Mucosa of descending colon (tissue), 3 donors: ENCODE measurements around the gene CARNS1. TPM values are rescaled to one million over a fixed set of nuclear protein-coding genes. Genes with fewer than 3 reads are reported as not detected.
"Not testable (repeated sequence)": the region's sequence is repeated elsewhere in the genome, so short reads cannot be mapped to it uniquely, and the experiment has no call there.

ENCODE experiments used
- ATAC-seq: fragments of 200-7000 bp; cut with Tn5 transposase; one replicate; pipeline ENCODE4 v1.9.1; 2020; ENCODE audit warnings: mild to moderate bottlenecking, moderate library complexity
- DNase-seq, 3 donors: peaks; one replicate each; pipeline ENCODE4 v3.0.0-alpha.2; 2020
- H3K36me3 ChIP-seq: fragments of 200-600 bp; one replicate; pipeline ENCODE4 v1.8.0; 2021; ENCODE audit warnings: low read depth, mild to moderate bottlenecking
- H3K4me1 ChIP-seq: fragments of 200-600 bp; one replicate; pipeline ENCODE4 v1.8.0; 2021; ENCODE audit warnings: low read depth, mild to moderate bottlenecking
- H3K4me3 ChIP-seq: fragments of 200-600 bp; one replicate; pipeline ENCODE4 v1.8.0; 2021; ENCODE audit warnings: mild to moderate bottlenecking
- H3K9me3 ChIP-seq: fragments of 200-600 bp; one replicate; pipeline ENCODE4 v1.8.0; 2021; ENCODE audit warnings: mild to moderate bottlenecking
- intact Hi-C, 2 donors: fragments of 100-400 bp; cut with DNase I in 1 of 2; cut with micrococcal nuclease in 1 of 2; formaldehyde crosslinking; loops; one replicate each; pipeline versions ENCODE4 v1.11.0 to v1.11.1; 2022; cut with DNase I, micrococcal nuclease
- total RNA-seq, 3 donors: library from RNA; stranded (reverse); fragmentation: NEBNext Ultra II Directional in 2 of 3; extraction: Animal tissue kit (Norgen Biotek cat#: 25700) in 2 of 3; gene quantifications; one replicate each; pipeline versions ENCODE4 v1.2.1 to v1.2.4, GENCODE V29; 2021 to 2023
- TF ChIP-seq, protein P1 (sequence below): fragments of 200-600 bp; IDR thresholded peaks from one replicate; pipeline ENCODE4 v1.8.0; 2022; ENCODE audit warnings: antibody characterized with exemption, mild to moderate bottlenecking
- donor health status: DM: no; HTN: no; CAD: no; lungs with moderate emphysema.
- donor health status: DM: no; HTN: no; CAD: no.
- donor health status: DM: no; HTN: yes; CAD: no.

The CARNS1 gene
- total RNA-seq, 3 donors from 2014 or later, result 0.26 to 0.89 (median 0.70) TPM

DNA sequence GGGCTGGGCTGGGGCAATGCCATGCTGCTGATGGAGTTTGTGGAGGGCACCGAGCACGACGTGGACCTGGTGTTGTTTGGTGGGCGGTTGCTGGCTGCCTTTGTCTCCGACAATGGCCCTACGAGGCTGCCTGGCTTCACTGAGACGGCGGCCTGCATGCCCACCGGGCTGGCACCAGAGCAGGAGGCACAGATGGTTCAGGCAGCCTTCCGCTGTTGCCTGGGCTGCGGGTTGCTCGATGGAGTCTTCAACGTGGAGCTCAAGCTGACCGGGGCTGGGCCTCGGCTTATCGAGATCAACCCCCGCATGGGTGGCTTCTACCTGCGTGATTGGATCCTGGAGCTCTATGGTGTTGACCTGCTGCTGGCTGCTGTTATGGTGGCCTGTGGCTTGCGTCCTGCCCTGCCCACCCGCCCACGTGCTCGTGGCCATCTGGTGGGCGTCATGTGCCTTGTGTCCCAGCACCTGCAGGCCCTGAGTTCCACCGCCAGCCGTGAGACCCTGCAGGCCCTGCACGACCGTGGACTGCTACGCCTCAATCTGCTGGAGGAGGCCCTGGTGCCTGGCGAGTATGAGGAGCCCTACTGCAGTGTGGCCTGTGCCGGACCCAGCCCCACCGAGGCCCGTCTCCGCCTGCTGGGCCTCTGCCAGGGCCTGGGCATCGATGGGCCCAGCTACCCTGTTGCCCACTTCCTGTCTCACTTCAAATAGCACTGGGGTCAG is 8.6 kb downstream of the CARNS1 start:
- H3K4me1 ChIP-seq, result peaks cover 21% of the 10 kb centered on the region
- H3K36me3 ChIP-seq, result peaks cover 3% of the 10 kb centered on the region
- no peak for DNase-seq
- intact Hi-C loops, result no loop called here
- ATAC-seq, result no peak
- TF ChIP-seq, protein P1, sequence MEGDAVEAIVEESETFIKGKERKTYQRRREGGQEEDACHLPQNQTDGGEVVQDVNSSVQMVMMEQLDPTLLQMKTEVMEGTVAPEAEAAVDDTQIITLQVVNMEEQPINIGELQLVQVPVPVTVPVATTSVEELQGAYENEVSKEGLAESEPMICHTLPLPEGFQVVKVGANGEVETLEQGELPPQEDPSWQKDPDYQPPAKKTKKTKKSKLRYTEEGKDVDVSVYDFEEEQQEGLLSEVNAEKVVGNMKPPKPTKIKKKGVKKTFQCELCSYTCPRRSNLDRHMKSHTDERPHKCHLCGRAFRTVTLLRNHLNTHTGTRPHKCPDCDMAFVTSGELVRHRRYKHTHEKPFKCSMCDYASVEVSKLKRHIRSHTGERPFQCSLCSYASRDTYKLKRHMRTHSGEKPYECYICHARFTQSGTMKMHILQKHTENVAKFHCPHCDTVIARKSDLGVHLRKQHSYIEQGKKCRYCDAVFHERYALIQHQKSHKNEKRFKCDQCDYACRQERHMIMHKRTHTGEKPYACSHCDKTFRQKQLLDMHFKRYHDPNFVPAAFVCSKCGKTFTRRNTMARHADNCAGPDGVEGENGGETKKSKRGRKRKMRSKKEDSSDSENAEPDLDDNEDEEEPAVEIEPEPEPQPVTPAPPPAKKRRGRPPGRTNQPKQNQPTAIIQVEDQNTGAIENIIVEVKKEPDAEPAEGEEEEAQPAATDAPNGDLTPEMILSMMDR, result no peak
- no peaks in the 10 kb centered on the region for H3K9me3 ChIP-seq
- no peak overlapping the region for H3K4me3 ChIP-seq

DNA sequence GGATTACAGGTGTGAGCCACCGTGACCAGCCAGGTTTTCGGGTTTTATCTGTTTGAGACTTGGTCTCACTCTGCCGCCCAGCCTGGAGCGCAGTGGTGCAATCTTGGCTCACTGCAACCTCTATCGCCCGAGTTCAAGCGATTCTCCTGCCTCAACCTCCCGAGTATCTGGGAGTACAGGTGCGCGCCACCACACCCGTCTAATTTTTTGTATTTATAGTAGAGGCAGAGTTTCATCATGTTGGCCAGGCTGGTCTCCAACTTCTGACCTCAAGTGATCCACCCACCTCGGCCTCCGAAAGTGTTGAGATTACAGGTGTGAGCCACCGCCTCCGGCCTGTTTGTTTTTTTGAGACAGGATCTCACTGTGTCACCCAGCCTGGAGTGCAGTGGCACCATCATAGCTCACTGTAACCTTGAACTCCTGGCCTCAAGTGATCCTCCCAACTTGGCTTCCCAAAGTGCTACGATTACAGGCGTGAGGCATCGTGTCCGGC is 11.9 kb downstream of the CARNS1 start:
- intact Hi-C loops, H3K9me3 ChIP-seq, H3K4me3 ChIP-seq, H3K36me3 ChIP-seq: not testable (repeated sequence)
- peak in 1 of 3 donors; percentile 36 for DNase-seq
- ATAC-seq, result peak; percentile 10
- peaks cover 16% of the 10 kb centered on the region for H3K4me1 ChIP-seq

DNA sequence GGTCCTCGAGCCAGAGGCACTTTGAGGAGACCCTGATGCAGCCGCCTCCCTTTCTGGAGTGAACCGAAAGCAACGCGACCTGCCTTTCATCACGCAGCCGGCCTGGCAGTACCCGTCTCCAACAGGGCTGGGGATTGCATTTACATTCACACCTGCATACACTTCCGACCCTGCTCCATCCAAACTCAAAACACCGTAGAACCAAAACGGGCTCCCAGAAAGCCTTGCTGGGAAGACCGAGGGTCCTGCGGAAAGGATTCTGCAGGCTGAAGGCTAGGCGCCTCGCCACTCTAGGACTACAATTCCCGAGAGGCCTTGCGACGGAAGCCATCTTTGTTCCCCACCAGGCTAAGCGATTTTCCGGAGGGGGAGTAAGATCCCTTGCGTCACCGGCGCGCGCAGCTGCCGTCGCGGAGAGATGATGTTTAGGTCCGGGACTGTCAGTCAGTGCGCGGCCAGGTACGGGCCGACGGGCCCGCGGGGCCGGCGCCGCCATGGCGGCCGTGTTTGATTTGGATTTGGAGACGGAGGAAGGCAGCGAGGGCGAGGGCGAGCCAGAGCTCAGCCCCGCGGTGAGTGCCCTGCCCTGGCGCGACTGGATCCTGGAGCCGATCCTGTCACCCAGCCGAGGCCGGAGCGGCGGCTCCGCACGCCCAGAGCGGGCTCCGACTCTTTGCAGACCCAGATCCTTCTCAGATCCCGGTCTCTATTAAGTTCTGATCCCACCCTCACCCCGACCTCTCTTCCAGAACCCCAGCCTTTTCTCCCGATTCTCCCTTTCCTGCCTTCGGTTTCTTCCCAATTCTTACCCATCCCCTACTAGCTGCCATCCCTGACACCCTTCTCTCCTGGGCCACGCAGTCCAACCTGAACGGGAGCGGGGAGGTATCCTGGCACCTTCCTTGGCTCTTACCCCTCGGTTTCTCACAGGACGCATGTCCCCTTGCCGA is 12.8 kb downstream of the CARNS1 start, which contains the start of gene RPS6KB2:
Gene RPS6KB2, plus strand, starts transcription at position 443 of the 950 bp plus-strand sequence. Its CDS starts 52 bp downstream, at position 495.
- Histone ChIP-seq H3K9me3 (no peaks in the 10 kb centered on the region), H3K36me3 (no peaks in the 10 kb centered on the region), H3K4me1 (peaks cover 16% of the 10 kb centered on the region), H3K4me3 (peak within 1 kb of the TSS; percentile 84)
- DNase-seq, result peak; percentile 99 to 100 (median 100)
- TF ChIP-seq, protein P1, result no peak
- peak; percentile 97 for ATAC-seq
- intact Hi-C loops, result no loop called here

DNA sequence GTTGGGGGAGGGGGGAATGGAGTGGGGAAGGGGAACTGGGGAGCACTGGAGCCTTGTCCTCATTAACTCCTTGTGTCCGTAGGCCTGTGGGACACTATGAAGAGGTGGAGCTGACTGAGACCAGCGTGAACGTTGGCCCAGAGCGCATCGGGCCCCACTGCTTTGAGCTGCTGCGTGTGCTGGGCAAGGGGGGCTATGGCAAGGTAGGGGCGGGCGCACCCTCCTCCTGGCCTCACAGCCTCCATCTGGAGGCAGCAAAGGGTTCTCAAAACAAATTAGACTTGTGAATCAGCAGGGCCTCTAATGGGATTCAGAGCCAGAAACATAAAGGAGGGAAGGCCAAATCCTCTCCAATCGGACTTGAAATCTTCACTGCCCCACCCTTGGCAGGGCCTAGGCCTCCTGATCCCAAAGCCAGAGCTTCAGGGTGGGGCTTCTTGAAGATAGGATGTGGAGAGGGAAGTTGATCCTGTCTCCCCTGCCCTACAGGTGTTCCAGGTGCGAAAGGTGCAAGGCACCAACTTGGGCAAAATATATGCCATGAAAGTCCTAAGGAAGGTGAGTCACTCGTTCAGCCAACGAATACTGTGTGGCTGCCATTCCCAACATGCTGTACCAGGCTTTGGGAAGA is 13.7 kb downstream of the CARNS1 start:
- TF ChIP-seq, protein P1, result no peak
- intact Hi-C loops, result no loop called here
- no peaks in the 10 kb centered on the region for H3K36me3 ChIP-seq
- DNase-seq (no peak), ATAC-seq (no peak)
- peaks cover 16% of the 10 kb centered on the region for H3K4me1 ChIP-seq
- no peaks in the 10 kb centered on the region for H3K9me3 ChIP-seq
- peak overlapping the region; percentile 84 for H3K4me3 ChIP-seq

DNA sequence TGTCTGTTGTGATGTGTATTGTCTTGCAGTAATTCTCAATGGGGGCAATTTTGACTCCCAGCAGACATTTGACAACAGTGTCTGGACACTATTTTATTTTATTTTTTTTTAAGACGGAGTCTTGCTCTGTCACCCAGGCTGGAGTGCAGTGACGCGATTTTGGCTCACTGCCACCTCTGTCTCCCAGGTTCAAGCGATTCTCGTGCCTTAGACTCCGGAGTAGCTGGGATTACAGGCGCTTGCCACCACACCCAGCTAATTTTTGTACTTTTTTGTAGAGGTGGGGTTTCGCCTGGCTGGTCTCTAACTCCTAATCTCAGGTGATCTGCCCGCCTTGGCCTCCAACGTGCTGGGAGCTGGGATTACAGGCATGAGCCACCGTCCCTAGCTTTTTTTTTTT is 14.2 kb downstream of the CARNS1 start:
- H3K9me3 ChIP-seq, result no peaks in the 10 kb centered on the region
- intact Hi-C loops, result no loop called here
- DNase-seq, result no peak
- no peak overlapping the region for H3K4me3 ChIP-seq
- H3K36me3 ChIP-seq, result no peaks in the 10 kb centered on the region
- H3K4me1 ChIP-seq, result peaks cover 16% of the 10 kb centered on the region
- no peak for ATAC-seq
- TF ChIP-seq, protein P1, result no peak
